ENCODE measurements around the gene AKT3.

Gene AKT3

GRCh38 chr1:243539636-243540035, 310.4 kb downstream of the AKT3 start:
- TF ChIP-seq CTCF (IDR thresholded peaks at IDR 0.05; ENCODE audit: low read depth, low read length): no peak
- no peak overlapping the region for H3K4me3 ChIP-seq (ENCODE audit: low read depth, low read length)
- H3K36me3 ChIP-seq: peaks cover 8% of the 10 kb centered on the region
- DNase-seq: no peak
- H3K9me3 ChIP-seq (ENCODE audit: severe bottlenecking): no peaks in the 10 kb centered on the region
- H3K27ac ChIP-seq: no peak overlapping the region
- no peaks in the 10 kb centered on the region for H3K27me3 ChIP-seq (ENCODE audit: insufficient read depth, low read depth, severe bottlenecking)

- Histone ChIP-seq H3K36me3 (no peaks in the 10 kb centered on the region), H3K27ac (no peak overlapping the region), H3K27me3 (ENCODE audit: insufficient read depth, low read depth, severe bottlenecking) (no peaks in the 10 kb centered on the region), H3K9me3 (ENCODE audit: severe bottlenecking) (no peaks in the 10 kb centered on the region), H3K4me3 (ENCODE audit: low read depth, low read length) (no peak overlapping the region)
- DNase-seq: no peak
- no peak for TF ChIP-seq CTCF (IDR thresholded peaks at IDR 0.05; ENCODE audit: low read depth, low read length)
Observed at GRCh38 chr1:243535014-243535413, 315.0 kb downstream of the AKT3 start.

- Histone ChIP-seq H3K36me3 (no peaks in the 10 kb centered on the region), H3K27ac (no peak overlapping the region), H3K27me3 (ENCODE audit: insufficient read depth, low read depth, severe bottlenecking) (no peaks in the 10 kb centered on the region), H3K9me3 (ENCODE audit: severe bottlenecking) (no peaks in the 10 kb centered on the region), H3K4me3 (ENCODE audit: low read depth, low read length) (no peak overlapping the region)
- DNase-seq: no peak
- no peak for TF ChIP-seq CTCF (IDR thresholded peaks at IDR 0.05; ENCODE audit: low read depth, low read length)
Observed at GRCh38 chr1:243529512-243529911, 320.5 kb downstream of the AKT3 start.

- no peaks in the 10 kb centered on the region for H3K9me3 ChIP-seq (ENCODE audit: severe bottlenecking)
- H3K27me3 ChIP-seq (ENCODE audit: insufficient read depth, low read depth, severe bottlenecking): no peaks in the 10 kb centered on the region
- no peak for DNase-seq
- no peak overlapping the region for H3K27ac ChIP-seq
- H3K36me3 ChIP-seq: no peaks in the 10 kb centered on the region
- H3K4me3 ChIP-seq (ENCODE audit: low read depth, low read length): no peak overlapping the region
- TF ChIP-seq CTCF (IDR thresholded peaks at IDR 0.05; ENCODE audit: low read depth, low read length): no peak
Observed at GRCh38 chr1:243528459-243529121, 321.5 kb downstream of the AKT3 start.

- Histone ChIP-seq H3K9me3 (ENCODE audit: severe bottlenecking) (no peaks in the 10 kb centered on the region), H3K36me3 (no peaks in the 10 kb centered on the region), H3K4me3 (ENCODE audit: low read depth, low read length) (no peak overlapping the region), H3K27ac (no peak overlapping the region), H3K27me3 (ENCODE audit: insufficient read depth, low read depth, severe bottlenecking) (no peaks in the 10 kb centered on the region)
- no peak for DNase-seq
- TF ChIP-seq CTCF (IDR thresholded peaks at IDR 0.05; ENCODE audit: low read depth, low read length): no peak
Observed at GRCh38 chr1:243526180-243526579, 323.9 kb downstream of the AKT3 start.

- Histone ChIP-seq H3K9me3 (ENCODE audit: severe bottlenecking) (no peaks in the 10 kb centered on the region), H3K27ac (no peak overlapping the region), H3K27me3 (ENCODE audit: insufficient read depth, low read depth, severe bottlenecking) (no peaks in the 10 kb centered on the region), H3K4me3 (ENCODE audit: low read depth, low read length) (no peak overlapping the region), H3K36me3 (no peaks in the 10 kb centered on the region)
- no peak for TF ChIP-seq CTCF (IDR thresholded peaks at IDR 0.05; ENCODE audit: low read depth, low read length)
- DNase-seq: no peak
Observed at GRCh38 chr1:243525085-243525487, 325.0 kb downstream of the AKT3 start.
